C4-2B (cell line): ENCODE measurements around the gene BCLAF3.

Experiments
- H3K27ac ChIP-seq: fragments of 450-650 bp; 2 replicates; pipeline ENCODE4 v1.5.1; 2017
- CTCF ChIP-seq: fragments of 450-650 bp; conservative IDR thresholded peaks from 2 replicates; pipeline ENCODE4 v1.5.1; 2017; ENCODE audit warnings: mild to moderate bottlenecking
- ZFX ChIP-seq: fragments of 450-650 bp; IDR thresholded peaks from 2 replicates; pipeline ENCODE4 v1.6.1; 2017

BCLAF3 gene

DNA sequence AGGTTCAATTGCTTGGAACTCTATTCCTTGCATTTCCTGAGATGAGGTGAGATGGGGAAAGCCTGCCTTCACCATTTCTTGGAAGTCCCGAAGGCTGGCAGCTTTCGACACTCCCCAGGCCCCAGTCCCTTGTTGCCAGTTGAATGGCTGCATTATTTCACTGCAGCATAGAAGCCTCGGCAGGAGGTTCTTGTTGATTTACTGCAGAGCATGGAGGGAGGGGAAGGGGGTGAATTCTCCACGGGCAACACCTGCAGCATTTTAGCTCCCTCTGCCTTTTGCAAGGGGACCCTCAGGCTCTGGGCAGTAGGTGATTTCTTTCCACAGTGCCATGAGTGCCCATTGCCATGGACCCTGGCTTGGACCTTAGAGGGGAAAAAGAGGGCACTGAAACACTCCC is 10.7 kb upstream of the BCLAF3 start:
- TF ChIP-seq ZFX, result no peak
- TF ChIP-seq CTCF, result no peak
- H3K27ac ChIP-seq, result no peak overlapping the region

- no peak for TF ChIP-seq ZFX
- TF ChIP-seq CTCF, result peak; percentile 35
Observed at GRCh38 chrX:19991350-19991718, 473 bp upstream of the BCLAF3 start.

DNA sequence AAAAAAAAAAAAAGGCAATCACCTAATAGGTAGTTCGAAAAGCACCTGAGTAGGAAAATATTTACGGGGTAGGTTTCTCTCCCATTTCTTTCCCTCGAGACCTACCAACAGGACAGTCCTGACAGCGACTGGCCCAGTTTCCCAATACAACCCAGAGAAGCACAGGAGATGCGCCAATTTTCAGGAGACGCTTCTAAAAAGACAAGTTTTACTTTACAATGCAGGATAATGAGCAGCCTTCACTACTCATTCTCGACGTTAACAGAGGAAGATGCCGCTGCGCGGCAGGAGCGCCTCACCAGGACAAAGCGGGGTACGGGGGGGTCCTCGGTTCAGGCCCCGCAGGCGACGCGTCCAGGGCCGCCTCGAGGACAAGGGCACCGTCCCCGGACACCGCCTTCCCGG is 708 bp downstream of the BCLAF3 start:
- H3K27ac ChIP-seq, result peak overlapping the region; percentile 69
- TF ChIP-seq ZFX (no peak), CTCF (no peak)

More at GRCh38 chrX:19991350-19991718, 473 bp upstream of the BCLAF3 start:
- H3K27ac ChIP-seq, result peak overlapping the region; percentile 69

DNA sequence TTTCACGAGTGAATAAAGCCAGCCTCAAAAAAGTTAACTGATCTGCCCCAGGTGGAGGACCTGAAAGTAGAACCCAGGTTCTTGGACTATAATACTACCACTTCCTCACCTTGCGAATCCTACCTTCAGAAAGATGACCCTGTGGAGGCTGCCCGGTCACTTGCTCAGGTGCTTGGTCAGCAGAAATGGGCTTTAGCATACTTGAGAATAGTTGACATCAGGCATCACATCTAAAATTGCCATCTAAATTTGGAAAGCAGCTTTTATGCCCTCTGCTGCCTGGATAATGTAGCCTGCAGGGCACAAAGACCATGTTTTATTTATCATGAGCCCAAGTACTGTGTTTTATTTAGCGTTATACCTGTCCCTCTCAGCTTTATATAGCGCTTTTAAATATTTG is 3.0 kb downstream of the BCLAF3 start:
- H3K27ac ChIP-seq, result no peak overlapping the region
- TF ChIP-seq ZFX (no peak), CTCF (no peak; the same call in 1 of the 2 replicates)

DNA sequence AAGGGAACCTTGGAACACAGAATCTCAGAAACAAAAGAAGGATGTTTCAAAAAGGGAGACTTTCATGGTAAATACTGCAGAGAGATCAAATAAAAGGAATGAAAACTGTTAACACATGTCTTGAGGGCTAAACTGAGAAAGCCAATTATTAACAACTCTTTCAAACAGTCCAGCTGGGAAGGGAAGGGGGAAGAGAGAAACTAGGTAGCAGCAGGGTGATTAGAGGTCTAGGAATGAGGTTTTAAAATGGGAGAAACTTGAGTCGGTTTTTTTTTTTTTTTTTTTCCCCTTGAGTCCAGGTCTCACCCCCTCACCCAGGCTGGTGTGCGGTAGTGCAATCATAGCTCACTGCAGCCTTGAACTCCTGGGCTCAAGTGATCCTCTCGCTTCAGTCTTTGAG is 4.3 kb downstream of the BCLAF3 start:
- H3K27ac ChIP-seq, result no peak overlapping the region
- TF ChIP-seq ZFX, result no peak
- TF ChIP-seq CTCF, result no peak

DNA sequence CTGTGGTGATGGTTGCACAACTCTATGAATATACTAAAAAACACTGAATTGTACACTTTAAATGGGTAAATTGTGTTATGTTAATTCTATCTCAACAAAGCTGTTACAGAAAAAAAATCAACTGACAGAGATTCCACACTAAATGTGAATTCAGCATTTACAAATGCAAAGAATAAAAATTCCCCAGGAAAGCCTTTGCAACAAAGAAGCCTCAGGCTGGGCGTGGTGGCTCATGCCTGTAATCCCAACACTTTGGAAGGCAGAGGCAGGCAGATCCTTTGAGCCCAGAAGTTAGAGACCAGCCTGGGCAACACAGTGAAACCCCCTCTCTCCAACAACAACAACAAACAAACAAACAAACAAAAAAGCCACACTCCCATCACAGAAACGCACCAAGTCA is 8.9 kb downstream of the BCLAF3 start:
- no peak for TF ChIP-seq CTCF
- TF ChIP-seq ZFX, result no peak
- no peak overlapping the region for H3K27ac ChIP-seq

DNA sequence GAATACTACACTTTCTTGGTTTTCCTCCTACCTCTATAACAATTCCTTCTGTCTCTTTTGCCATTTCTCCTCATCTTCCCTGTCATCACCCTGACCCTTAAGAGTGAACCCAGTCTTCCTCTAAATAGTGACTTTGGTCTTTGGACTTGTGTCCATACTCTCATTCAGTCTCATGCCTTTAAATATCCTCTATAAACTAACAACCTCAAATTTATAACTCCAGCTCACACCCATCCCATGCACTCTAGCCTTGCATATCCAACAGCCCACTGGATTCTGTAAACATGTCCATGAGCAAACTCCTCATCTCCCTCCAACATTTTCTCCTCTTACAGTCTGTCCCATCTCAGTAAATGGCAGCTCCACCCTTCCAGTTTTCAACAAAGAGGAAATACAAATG is 15.0 kb downstream of the BCLAF3 start:
- TF ChIP-seq ZFX (no peak), CTCF (no peak)
- no peak overlapping the region for H3K27ac ChIP-seq
